ENCODE measurements around the gene SPC24.

GRCh38 chr19:11204943-11205349 lies 49.4 kb upstream of the SPC24 start:
- TF ChIP-seq POLR2A (IDR thresholded peaks at IDR 0.05; ENCODE audit: low read length) = no peak
- no peak for TF ChIP-seq GATA1 (IDR thresholded peaks at IDR 0.05; ENCODE audit: low read depth, low read length)
